ENCODE measurements around the gene ZNF516.

GRCh38 chr18:76362676-76363075 is 132.4 kb downstream of the ZNF516 start:
- TF ChIP-seq CTCF (IDR thresholded peaks at IDR 0.05; ENCODE audit: low read length) (no peak), EZH2 (IDR thresholded peaks at IDR 0.05; ENCODE audit: borderline replicate concordance, low read length) (no peak)

Measured in OCI-LY1 (cell line).